ENCODE measurements around the gene ATAD3C.
"Not testable (repeated sequence)": the region's sequence is repeated elsewhere in the genome, so short reads cannot be mapped to it uniquely, and the experiment has no call there.

ATAD3C gene

DNA sequence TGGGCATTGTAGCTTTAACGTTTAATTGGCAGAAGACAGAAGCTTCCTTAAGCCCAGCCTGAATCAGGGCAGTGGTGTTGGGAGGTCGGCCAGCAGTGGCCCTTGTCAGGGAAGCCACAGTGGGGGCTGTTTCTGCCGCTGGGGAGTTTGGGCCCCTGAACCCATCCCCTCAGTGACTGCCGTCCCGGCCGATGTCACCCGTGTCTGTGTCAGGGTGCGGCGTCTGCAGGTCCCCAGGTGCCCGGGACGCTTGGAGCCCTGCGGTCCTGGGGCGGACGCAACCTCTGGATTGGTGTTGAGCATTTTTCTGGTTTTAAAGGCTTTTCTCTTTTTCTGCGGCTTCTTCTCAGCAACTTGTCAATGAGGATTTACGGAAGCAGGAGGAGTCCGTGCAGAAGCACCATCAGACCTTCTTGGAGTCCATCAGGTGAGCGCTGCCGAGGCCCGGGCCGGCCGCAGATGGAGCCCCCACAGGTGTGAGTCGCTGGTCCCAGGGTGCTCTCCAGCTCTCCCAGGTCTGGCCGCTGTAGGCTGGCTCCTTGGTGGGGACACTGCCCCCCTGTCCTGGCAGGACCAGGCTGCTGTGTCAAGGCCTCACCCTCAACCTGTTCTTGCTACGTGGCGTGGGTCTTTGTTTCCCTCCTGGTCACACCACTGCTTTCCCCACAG, 2.3 kb downstream of the ATAD3C start:
- DNase-seq, result no peak

DNA sequence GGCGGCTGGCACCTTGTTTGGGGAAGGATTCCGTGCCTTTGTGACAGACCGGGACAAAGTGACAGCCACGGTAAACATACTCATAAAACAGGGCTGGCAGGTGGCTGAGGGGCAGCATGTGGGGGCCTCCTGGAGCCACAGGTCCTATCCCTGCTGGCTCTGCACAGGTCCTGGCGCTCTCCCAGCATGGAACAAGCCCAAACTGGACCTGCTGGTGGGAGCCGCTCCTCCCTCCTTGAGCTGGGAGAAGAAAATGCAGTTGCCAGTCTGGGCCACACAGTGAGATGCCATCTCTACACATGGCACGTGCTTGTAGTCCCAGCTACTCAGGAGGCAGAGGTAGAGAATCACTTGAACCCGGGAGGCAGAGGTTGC, 2.9 kb downstream of the ATAD3C start:
- not testable (repeated sequence) for DNase-seq

DNA sequence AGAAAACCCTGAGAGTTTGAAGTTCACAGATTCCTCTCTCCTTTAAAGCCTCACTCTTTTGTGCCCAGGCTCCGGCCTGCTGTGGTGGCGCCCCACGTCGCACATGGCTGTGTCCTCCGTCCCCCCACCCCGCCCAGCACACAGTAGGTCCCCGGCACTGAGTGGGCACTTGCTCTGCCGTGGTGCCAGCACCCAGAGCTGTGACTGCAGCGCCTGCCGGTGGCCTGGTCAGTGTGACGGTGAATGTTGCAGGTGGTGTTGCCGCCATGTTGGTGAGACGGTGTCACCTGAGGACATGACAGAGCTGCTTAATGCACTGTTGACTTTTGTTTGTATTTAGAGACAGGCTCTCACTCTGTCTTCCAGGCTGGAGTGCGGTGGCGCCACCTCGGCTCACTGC, 3.4 kb downstream of the ATAD3C start:
- no peak for DNase-seq

DNA sequence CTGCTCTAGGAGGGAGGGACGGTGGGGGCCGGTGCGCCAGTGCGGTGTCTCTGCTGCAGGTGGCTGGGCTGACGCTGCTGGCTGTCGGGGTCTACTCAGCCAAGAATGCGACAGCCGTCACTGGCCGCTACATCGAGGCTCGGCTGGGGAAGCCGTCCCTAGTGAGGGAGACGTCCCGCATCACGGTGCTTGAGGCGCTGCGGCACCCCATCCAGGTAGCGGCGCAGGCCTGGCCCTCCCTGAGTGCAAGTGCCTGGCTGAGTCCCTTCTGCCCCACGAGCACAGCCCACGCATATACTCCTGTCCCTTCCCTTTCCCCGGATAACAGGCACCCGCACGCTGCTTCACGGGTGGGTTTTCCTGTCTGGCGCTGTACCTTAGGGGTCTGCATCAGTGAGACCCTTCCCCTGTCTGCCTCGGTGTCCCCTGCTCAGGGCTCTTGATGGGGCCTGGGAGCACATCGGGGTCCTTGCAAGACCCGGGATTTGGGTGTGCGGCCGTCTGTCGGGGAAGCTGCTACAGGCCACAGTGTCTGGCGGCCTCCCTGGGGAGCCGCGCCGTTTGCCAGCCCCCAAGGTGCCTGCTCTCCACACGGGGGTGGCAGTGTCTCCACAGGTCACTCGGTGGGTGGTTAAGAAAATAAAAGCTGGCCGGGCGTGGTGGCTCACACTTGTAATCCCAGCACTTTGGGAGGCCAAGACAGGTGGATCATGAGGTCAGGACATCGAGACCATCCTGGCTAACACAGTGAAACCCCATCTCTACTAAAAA, 5.0 kb downstream of the ATAD3C start:
- DNase-seq, result not testable (repeated sequence)

DNA sequence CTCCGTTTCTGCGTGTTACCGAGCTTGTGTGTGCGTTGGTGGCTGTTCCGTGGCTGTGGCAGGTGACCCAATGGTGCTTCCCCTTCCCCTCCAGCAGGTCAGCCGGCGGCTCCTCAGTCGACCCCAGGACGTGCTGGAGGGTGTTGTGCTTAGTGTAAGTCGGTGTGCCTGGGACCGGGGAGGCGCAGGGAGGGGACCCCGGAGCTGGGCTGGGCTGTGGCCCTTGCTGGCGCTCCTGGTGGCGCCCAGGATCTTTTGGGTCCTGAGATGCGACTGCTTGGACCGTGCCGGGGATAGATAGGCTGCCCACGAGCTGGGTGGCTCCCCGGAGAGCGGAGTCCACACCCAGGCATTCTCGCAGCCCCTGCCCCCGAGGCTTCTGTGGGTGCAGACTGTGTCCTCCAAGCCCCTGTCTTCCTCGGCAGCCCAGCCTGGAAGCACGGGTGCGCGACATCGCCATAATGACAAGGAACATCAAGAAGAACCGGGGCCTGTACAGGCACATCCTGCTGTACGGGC, 5.9 kb downstream of the ATAD3C start:
- no peak for DNase-seq

DNA sequence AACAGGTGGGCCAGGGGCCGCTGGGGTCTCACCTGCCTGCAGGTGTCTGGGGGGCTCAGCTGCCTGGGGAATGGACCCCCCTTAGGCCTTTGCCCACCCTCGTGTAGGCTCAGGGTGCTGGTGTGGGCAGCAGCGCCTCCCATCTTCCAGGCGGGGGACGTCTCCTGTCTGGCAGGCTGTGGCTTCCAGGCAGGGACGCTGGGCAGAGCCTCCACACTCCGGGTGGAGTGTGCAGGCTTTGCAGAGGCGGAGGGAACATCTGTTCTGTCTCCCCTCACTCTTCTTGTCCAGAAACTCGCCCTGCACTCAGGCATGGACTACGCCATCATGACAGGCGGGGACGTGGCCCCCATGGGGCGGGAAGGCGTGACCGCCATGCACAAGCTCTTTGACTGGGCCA, 6.4 kb downstream of the ATAD3C start:
- not testable (repeated sequence) for DNase-seq

DNA sequence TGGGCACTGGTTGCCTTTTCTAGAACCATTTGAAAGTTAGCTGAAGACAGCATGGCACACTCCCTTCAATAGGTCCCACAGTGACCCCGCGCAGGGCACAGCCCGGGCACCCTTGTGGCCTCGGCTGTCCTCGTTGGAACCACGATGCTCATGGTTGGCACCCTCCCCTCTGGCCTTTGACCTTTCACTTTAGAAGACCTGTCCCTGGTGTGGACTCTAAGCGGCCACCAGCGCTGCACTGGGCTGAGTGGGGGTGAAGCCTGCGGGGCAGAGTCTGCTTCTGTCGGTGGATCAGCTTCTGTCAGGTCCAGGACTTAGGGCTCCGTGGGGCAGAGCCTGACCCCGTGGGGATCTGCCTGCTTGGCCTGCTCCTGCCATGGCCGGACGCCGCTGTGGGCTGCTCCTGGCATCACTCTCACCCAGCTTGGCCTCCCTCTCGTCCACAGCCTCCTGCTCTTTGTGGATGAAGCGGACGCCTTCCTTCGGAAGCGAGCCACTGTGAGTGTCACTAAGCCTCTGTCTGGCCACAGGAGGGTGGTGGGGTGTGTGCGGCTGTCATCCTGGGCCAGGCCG, 7.3 kb downstream of the ATAD3C start:
- not testable (repeated sequence) for DNase-seq

DNA sequence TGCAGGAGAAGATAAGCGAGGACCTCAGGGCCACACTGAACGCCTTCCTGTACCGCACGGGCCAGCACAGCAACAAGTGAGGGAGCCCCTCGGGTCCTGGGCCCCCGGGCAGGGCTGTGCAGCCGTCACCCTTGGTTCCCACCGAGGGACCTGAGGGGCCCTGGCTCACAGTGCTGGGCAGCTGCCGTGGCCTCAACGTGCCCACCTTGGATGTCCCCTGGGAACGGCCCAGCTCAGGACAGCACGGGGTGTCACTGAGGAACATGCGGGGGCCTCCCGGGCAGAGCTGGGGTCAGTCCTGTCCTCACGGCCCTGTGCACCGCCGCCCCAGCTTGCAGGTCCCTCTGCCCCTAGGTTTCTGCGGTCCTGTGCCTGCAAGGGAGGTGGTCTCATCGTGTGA, 9.7 kb downstream of the ATAD3C start:
- not testable (repeated sequence) for DNase-seq

DNA sequence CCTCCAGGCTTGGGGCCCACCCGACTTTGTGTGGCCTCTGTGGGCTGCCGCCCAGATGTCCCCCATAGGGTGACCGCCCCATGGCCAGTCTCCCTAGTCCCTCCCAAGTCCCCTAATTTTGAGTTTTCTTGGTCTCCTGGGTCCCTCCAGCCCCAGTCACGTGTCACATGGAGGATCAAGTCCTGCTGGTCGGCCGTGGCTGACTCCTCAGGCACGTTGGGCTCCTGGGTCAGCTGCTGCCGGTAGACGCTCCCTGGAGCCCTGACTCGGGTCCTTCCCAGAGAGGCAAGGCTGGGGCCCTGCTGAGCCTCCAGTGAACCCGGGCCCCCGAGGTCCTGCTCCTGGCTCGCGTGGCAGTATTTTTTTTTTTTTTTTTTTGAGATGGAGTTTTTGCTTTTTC, 10.2 kb downstream of the ATAD3C start:
- not testable (repeated sequence) for DNase-seq

DNA sequence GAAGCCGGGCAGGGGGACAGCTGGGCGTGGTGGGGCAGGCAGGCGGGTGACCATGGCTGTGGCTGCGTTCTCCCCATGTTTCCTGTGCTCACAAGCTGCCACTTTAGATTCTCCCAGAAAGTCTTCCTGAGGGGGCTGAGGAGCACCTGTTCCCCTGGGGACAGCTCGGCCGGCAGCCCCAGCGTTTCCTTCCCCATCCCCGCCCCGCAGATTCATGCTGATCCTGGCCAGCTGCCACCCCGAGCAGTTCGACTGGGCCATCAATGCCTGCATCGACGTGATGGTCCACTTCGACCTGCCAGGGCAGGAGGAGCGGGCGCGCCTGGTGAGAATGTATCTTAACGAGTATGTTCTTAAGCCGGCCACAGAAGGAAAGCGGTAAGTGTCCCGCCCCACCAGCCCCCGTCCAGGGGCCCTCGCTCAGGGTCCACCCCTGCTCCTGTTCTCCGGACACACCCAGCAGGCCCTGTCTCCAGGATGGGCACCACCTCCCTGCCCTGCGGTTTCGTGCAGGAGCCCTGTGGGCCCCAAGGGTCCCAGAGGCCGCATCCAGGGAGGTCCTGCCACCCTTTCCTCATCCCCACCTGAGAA, 11.1 kb downstream of the ATAD3C start:
- DNase-seq, result no peak

DNA sequence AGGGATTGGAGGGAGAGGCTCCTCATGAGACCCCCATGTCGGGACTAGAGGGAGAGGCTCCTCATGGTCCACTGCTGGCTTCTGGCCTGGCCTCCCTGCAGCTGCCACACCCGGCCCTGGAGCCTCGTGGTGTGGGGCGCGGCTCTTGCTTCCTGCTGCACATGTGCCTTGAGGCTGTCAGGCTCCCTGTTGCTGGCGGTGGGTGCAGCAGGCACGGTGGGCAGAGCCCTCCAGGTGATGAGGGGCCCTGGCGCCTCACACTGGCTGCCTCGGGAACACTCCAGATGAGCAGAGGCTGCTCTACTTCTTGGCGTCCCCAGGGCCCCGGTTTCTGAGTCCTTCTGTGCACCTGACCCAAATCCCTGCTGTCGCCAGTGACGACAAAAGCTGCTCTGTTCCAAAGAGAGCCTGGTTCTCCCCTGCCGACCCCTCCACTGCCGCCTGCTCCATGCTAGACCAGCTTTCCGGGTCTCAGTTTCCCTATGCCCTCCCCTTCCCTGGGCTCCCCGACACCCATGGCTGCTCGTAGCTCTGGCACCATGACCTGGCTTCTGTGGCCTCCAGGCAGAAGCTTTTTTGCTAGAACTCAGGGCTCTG, 12.3 kb downstream of the ATAD3C start:
- DNase-seq, result no peak

DNA sequence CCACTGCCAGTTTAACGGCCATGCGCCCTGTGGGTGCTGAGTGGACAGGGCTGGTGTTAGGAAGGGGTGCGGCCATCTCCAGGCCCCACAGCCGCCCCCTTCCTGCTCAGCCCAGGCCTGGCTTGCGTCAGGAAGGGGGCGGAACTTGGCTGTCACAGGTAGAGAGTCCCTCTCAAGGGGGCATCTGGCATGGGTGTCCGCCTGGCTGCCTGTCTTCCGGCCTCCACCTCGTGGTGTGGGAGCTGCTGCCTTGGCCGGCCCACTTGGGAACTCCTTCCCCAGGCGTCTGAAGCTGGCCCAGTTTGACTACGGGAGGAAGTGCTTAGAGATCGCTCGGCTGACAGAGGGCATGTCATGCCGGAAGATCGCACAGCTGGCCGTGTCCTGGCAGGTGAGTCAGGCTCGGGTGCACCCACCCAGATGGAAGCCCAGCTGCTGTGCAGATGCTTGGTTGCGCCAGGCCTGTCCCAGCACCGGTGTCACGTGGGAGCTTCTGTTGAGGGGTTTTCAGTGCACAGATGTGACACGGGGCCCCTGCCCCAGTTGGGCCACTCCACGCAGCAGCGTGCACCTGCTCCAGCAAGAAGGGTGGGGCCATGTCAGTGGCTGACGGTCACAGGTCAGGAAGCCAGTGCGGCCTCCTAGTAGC, 13.0 kb downstream of the ATAD3C start:
- no peak for DNase-seq

DNA sequence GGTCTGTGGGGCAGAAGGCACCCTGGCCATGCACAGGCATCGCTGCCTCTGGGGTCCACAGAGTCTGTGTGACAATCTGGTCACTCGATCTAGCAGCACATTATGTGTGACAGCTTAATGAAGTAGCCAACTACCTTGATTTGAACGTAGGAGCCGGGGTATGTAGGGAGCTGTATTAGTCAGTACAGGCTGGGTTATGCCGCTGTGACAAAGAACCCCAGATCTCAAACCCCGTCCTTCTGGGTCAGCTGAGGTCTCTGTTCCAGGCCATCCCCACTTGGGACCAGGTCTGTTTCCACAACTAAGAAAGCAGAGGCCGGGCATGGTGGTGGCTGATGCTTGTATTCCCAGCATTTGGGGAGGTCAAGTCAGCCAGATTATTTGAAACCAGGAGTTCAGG, 13.8 kb downstream of the ATAD3C start:
- DNase-seq, result no peak

DNA sequence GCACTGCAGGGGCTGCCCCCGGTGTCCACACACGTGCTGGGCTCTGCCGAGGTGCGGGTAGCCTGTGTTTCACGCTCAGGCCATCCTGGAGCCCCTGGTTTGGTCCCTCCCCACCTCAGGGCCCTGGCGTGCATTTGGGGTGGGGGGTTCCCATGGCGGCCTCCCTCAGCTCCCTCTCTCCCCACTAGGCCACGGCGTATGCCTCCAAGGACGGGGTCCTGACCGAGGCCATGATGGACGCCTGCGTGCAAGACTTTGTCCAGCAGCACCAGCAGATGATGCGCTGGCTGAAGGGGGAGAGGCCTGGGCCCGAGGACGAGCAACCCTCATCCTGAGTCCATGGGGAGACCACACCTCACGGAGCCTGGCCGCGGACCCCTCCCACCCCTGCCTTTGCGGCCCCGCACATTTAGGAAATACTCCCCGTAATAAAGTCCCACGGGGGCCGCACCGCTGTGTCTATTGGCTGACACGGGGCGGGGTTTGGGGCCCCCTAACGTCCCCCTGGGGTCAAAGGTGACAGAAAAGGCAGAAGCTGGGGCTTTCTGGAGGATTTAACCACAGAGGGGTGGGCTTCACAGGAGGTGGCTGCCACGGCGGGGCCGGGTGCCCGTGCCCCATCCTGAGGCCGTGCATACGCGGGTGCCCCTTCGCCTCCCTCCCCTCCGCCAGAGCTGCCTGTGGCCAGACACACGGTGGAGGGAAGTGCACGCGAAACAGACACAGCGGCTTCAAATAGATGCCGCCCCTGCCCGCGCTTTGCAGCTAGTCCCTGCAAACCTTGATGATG, 18.9 kb downstream of the ATAD3C start:
- not testable (repeated sequence) for DNase-seq

DNA sequence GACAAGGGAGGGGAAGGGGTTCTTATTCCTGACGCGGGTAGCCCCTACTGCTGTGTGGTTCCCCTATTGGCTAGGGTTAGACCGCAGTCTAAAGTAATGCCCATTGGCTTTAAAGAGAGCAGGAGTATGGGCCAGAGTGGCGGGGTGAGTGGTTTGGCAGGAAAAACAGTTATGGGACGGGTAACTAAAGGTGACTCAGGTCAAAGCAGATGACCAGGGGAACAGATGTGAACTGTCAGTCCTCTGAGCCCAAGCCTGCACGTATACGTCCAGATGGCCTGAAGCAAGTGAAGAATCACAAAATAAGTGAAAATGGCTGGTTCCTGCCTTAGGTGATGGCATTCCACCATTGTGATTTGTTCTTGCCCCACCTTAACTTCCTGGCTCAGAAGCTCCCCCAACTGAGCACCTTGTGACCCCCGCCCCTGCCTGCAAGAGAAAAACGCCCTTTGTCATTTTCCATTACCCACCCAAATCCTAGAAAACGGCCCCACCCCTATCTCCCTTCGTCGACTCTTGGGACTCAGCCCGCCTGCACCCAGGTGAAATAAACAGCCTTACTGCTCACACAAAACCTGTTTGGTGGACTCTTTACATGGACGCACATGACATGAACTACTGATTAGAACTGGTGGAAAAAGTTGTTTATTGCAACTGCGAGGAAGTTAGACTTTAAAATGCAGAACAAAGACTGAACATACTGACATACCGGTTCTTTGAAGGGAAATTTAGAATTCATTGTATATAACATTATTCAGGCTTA, 21.3 kb downstream of the ATAD3C start:
- DNase-seq, result peak; percentile 2

DNA sequence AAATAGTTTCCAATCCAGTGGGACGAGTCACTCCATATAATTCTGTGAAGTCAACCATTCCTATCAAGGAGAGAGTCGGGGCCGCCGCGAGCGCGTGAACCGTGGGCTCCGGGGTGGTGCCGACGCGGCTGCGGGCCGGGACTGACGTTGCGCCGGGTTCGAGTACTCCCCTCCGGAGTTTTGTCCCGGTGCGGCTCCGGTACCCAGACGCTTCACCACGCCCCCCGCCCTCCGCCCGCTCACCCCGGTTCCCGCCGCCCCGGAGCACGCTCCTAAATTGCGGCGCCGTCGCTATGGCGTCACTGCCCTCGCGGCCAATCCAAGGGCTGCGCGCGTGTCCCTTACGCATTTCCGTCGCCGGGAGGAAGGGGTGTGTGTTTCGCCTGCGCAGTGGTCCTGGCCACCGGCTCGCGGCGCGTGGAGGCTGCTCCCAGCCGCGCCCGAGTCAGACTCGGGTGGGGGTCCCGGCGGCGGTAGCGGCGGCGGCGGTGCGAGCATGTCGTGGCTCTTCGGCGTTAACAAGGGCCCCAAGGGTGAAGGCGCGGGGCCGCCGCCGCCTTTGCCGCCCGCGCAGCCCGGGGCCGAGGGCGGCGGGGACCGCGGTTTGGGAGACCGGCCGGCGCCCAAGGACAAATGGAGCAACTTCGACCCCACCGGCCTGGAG, 22.0 kb downstream of the ATAD3C start, which contains the start of gene ATAD3B:
ATAD3B (plus strand) TSS at position 377 of the 664 bp plus-strand sequence; CDS start at position 497, 120 bp downstream.
- peak; percentile 96 for DNase-seq

DNA sequence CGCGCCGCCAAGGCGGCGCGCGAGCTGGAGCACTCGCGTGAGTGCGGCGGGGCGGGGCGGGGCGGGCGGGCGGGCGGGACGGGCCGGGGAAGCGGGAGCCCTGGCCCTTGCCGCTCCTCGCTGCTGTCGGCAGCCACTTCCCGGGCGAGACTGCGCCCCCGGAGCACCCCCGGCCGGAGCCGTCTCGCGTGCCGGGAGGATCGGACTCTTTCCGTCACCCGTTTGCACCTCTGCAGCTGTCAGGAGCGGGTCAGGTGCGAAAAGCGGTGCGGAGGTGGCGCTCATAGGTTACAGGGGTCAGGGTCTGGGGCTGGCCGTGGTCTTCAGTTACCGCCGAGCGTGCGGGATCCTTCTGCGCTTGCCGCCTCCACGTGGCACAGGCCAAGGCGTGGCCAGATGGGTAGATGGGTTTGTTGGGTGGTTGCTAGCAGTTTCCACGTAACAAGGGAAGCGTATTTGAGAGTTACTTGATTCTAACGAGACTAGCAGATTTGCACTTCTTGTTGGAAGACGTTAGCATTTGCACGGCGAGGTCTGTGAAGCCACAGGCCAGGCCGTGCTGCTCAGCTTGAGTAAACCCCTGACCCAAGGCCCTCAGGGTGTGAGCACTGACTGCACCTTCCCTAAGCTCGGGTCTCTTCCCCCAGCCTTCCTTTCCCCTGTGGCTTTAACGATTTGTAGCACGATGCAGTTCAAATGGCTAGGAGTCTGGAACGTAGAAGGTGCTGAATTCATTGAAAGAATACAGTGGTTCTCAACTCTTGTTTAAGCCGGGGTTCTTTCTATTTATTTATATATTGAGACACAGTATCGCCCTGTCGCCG, 22.8 kb downstream of the ATAD3C start:
- DNase-seq, result peak; percentile 3

DNA sequence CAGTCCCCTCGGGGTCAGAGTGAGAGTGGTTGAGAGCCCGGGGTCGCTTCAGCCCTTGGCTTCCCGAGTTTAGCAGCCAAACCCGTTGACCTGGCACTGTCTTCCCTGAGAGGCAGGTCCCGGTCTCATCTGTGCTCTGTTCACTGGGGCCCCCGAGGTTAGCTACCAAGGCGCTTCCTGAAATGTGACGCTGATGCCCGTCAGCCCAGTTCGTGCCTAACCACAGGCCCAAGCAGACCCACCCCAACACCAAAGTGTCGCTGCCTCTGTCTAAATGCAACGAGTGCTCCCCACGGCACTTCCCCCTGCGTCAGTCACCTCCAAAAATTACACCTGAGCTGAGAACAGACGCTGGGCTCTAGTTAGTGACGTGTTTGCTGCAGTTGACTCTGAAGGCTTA, 26.5 kb downstream of the ATAD3C start:
- not testable (repeated sequence) for DNase-seq

DNA sequence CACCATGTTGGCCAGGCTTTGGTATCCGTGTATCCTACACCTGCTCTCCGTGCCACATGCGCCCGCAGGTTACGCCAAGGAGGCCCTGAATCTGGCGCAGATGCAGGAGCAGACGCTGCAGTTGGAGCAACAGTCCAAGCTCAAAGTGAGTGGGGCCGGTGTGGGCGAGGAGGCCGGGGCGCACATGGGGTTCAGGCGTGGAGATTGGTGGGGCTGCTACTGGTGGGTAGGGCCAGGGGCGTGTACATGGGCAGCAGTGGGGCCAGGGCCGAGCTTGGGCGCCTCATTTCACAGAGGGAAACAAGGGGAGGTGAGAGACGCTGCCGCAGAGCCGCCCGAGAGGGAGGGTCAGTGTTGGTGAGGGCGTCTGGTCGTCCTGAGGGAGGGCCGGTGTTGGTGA, 27.7 kb downstream of the ATAD3C start:
- no peak for DNase-seq
